Measurements from ENCODE around the gene COP1. TPM values are rescaled to one million over a fixed set of nuclear protein-coding genes. Genes with fewer than 3 reads are reported as not detected.

COP1 gene
- total and polyA plus RNA-seq, 10 of the 15 experiments (the other 5 are each of a cell fraction or from before 2014, with no cell fraction given): 17.7 to 49.9 (median 38.7) TPM

DNA sequence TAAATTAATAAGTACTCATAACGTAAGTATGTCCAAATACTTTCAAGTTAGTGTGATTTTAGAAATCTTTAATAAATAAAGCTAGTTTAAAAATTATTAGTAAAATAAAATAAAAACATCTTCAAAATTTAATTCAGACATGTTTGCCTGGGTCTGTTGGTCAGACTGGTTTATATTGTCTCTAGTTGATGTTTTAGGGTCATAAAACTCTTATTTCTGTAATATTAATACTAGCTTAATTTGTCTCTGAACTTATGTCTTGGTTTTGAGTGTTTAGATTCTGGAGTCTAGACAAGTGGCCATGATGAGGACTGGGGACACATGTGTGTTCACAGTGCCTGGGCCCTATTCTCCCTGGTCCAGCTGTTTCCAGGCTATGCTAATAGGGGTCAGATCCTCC is 279.1 kb downstream of the COP1 start:
- Histone ChIP-seq H3K9ac (ENCODE audit: control insufficient read depth, insufficient read depth, low read length) (no peak overlapping the region), H3K27me3 (replicated peaks in 1 of 2; ENCODE audit: control insufficient read depth in 2 of 2, insufficient read depth in 2 of 2, low read length in 1 of 2) (no peaks in the 10 kb centered on the region), H3K36me3 (ENCODE audit: control insufficient read depth in 2 of 2, insufficient read depth in 2 of 2, low read length in 1 of 2) (no peaks in the 10 kb centered on the region), H3K27ac (ENCODE audit: control insufficient read depth, insufficient read depth) (no peak overlapping the region), H3K4me3 (no peak overlapping the region), H2AFZ (ENCODE audit: control insufficient read depth, low read depth, low read length) (no peak overlapping the region), H4K20me1 (ENCODE audit: control insufficient read depth, insufficient read depth) (no peaks in the 10 kb centered on the region), H3K9me3 (replicated peaks; ENCODE audit: control insufficient read depth, insufficient read depth, low read length) (peaks cover 3% of the 10 kb centered on the region), H3K4me1 (ENCODE audit: control insufficient read depth, insufficient read depth, low read length) (no peaks in the 10 kb centered on the region), H3K4me2 (ENCODE audit: control insufficient read depth, insufficient read depth) (no peak overlapping the region), H3K79me2 (ENCODE audit: control insufficient read depth, insufficient read depth, low read length) (no peaks in the 10 kb centered on the region)
- intact Hi-C loops (cut with micrococcal nuclease; ENCODE audit: unreplicated experiment) (no loop called here), in situ Hi-C loops (cut with MboI) (no loop called here)
- SMC1A ChIA-PET (ENCODE audit: uncharacterized antibody, unreplicated experiment): interaction anchor here (0.9 to 1.1 kb wide), 2 partner anchors 9 to 10 kb away, joined by 3 to 4 read pairs; no protein-coding TSS in a partner anchor
- CTCF ChIA-PET: no interaction called here
- 100% methylated on average over 1 of the region's 1 CpG for WGBS (ENCODE audit: insufficient coverage, insufficient replicate concordance, low lambda C conversion rate, missing lambda C conversion rate)
- POLR2A ChIA-PET: no interaction called here
- RAD21 ChIA-PET (ENCODE audit: unreplicated experiment): no interaction called here
- no TSS peak for BruUV-seq (replicated peaks)
- no peak for FAIRE-seq
- no peak for DNase-seq (ENCODE audit: low read depth, low spot score)
- ATAC-seq: no peak
- no peak for TF ChIP-seq NFXL1 (IDR thresholded peaks at IDR 0.05; ENCODE audit: borderline replicate concordance)

DNA sequence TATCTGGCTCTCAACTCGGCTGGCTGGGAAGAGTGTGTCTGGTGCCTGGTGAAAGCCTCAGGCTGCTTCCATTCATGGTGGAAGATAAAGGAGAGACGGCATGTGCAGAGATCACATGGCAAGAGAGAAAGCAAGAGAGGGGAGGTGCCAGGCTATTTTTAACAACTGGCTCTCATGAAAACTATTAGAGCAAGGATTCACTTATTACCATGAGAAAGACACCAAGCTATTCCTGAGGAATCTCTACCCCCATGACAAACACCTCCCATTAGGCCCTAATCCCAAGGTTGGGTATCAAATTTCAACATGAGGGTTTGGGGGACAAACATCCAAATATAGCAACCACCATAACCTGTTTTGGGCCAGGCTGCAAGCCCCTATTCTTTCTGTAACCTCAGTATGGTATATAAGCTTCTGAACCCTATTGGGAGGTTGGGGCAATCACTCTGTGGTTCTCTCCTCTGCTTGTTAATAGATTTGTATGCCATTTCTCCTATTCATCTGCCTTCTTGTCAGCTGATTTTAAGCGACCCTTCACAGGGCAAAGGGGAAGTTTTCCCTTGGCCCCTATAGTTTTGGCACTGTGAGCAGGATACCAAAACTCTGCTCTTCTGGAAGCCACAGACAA is 284.7 kb downstream of the COP1 start:
- no TSS peak for BruUV-seq (replicated peaks)
- no peak for FAIRE-seq
- SMC1A ChIA-PET (ENCODE audit: uncharacterized antibody, unreplicated experiment): no interaction called here
- TF ChIP-seq, protein P1, sequence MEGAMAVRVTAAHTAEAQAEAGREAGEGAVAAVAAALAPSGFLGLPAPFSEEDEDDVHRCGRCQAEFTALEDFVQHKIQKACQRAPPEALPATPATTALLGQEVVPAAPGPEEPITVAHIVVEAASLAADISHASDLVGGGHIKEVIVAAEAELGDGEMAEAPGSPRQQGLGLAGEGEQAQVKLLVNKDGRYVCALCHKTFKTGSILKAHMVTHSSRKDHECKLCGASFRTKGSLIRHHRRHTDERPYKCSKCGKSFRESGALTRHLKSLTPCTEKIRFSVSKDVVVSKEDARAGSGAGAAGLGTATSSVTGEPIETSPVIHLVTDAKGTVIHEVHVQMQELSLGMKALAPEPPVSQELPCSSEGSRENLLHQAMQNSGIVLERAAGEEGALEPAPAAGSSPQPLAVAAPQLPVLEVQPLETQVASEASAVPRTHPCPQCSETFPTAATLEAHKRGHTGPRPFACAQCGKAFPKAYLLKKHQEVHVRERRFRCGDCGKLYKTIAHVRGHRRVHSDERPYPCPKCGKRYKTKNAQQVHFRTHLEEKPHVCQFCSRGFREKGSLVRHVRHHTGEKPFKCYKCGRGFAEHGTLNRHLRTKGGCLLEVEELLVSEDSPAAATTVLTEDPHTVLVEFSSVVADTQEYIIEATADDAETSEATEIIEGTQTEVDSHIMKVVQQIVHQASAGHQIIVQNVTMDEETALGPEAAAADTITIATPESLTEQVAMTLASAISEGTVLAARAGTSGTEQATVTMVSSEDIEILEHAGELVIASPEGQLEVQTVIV (IDR thresholded peaks at IDR 0.05; ENCODE audit: borderline replicate concordance, partially characterized antibody): no peak
- TF ChIP-seq SIX5 (IDR thresholded peaks at IDR 0.05; ENCODE audit: low read depth, low read length, severe bottlenecking) (no peak), MYC (IDR thresholded peaks at IDR 0.05; ENCODE audit: insufficient read depth, insufficient read length, insufficient replicate concordance, low read length, severe bottlenecking) (no peak), CREM (IDR thresholded peaks at IDR 0.05; ENCODE audit: low read depth) (no peak), NR2C1 (IDR thresholded peaks at IDR 0.05) (no peak), RUNX3 (IDR thresholded peaks at IDR 0.05; ENCODE audit: low read length) (no peak), EGR1 (IDR thresholded peaks at IDR 0.05; ENCODE audit: borderline replicate concordance in 1 of 2, low read depth in 2 of 2, low read length in 2 of 2) (no peak), LARP7 (IDR thresholded peaks at IDR 0.05) (no peak), IKZF2 (IDR thresholded peaks at IDR 0.05) (no peak), SP1 (IDR thresholded peaks at IDR 0.05; ENCODE audit: low read depth, low read length) (no peak), CHD1 (IDR thresholded peaks at IDR 0.05; ENCODE audit: low read depth, low read length) (no peak), NR2F1 (conservative IDR thresholded peaks at IDR 0.05) (no peak), WRNIP1 (IDR thresholded peaks at IDR 0.05; ENCODE audit: borderline replicate concordance, low read depth, low read length) (no peak), RCOR1 (conservative IDR thresholded peaks at IDR 0.05; ENCODE audit: low read depth, low read length) (no peak)
- TF ChIP-seq, protein P2, sequence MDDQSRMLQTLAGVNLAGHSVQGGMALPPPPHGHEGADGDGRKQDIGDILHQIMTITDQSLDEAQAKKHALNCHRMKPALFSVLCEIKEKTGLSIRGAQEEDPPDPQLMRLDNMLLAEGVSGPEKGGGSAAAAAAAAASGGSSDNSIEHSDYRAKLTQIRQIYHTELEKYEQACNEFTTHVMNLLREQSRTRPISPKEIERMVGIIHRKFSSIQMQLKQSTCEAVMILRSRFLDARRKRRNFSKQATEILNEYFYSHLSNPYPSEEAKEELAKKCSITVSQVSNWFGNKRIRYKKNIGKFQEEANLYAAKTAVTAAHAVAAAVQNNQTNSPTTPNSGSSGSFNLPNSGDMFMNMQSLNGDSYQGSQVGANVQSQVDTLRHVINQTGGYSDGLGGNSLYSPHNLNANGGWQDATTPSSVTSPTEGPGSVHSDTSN (IDR thresholded peaks at IDR 0.05; ENCODE audit: insufficient replicate concordance, low read depth, low read length): no peak

More for the DNA sequence above, 284.7 kb downstream of the COP1 start:
- ATAC-seq (no peak), DNase-seq (ENCODE audit: low read depth, low spot score) (no peak)
- H4K20me1 ChIP-seq (ENCODE audit: control insufficient read depth, insufficient read depth): no peaks in the 10 kb centered on the region
- no peaks in the 10 kb centered on the region for H3K4me1 ChIP-seq (ENCODE audit: control insufficient read depth, insufficient read depth, low read length)
- no peak overlapping the region for H3K4me3 ChIP-seq
- H3K27ac ChIP-seq (ENCODE audit: control insufficient read depth, insufficient read depth): no peak overlapping the region
- RAD21 ChIA-PET (ENCODE audit: unreplicated experiment): no interaction called here
- H3K27me3 ChIP-seq (replicated peaks in 1 of 2; ENCODE audit: control insufficient read depth in 2 of 2, insufficient read depth in 2 of 2, low read length in 1 of 2): no peaks in the 10 kb centered on the region
- H3K79me2 ChIP-seq (ENCODE audit: control insufficient read depth, insufficient read depth, low read length): no peaks in the 10 kb centered on the region
- no peak overlapping the region for H3K4me2 ChIP-seq (ENCODE audit: control insufficient read depth, insufficient read depth)
- H3K36me3 ChIP-seq (ENCODE audit: control insufficient read depth in 2 of 2, insufficient read depth in 2 of 2, low read length in 1 of 2): no peaks in the 10 kb centered on the region
- POLR2A ChIA-PET: no interaction called here
- in situ Hi-C loops (cut with MboI) (no loop called here), intact Hi-C loops (cut with micrococcal nuclease; ENCODE audit: unreplicated experiment) (no loop called here)
- CTCF ChIA-PET: no interaction called here
- H3K9me3 ChIP-seq (replicated peaks; ENCODE audit: control insufficient read depth, insufficient read depth, low read length): no peaks in the 10 kb centered on the region
- H3K9ac ChIP-seq (ENCODE audit: control insufficient read depth, insufficient read depth, low read length): no peak overlapping the region
- no peak overlapping the region for H2AFZ ChIP-seq (ENCODE audit: control insufficient read depth, low read depth, low read length)
- WGBS (ENCODE audit: insufficient coverage, insufficient replicate concordance, low lambda C conversion rate, missing lambda C conversion rate): 75% methylated on average over 3 of the region's 3 CpGs
